GM23248 (cell line): Measurements from ENCODE around the gene MECP2.

Experiments
- EZH2 ChIP-seq: fragments of 200-600 bp; sonication (generic); IDR thresholded peaks from 2 replicates; pipeline ENCODE4 v1.6.1; 2018; ENCODE audit warnings: antibody characterized with exemption, mild to moderate bottlenecking; ENCODE audit not compliant: insufficient read depth, poor library complexity, severe bottlenecking
- EZH2phosphoT487 ChIP-seq: fragments of 200-600 bp; sonication (generic); IDR thresholded peaks from 2 replicates; pipeline ENCODE4 v1.6.1; 2018; ENCODE audit warnings: antibody characterized with exemption, moderate library complexity, mild to moderate bottlenecking, low read depth; ENCODE audit not compliant: insufficient read depth

- no peak for TF ChIP-seq EZH2
- TF ChIP-seq EZH2phosphoT487 = no peak
Measured at GRCh38 chrX:154097589-154098541, at the start of gene MECP2.
